Suppressor macrophage (primary cell): ENCODE data around the gene LSM3.

ENCODE experiments used
- DNase-seq, 4 experiments: peaks; one replicate each; pipeline ENCODE4 v3.0.0-alpha.2; 2020 to 2022

Gene LSM3

GRCh38 chr3:14200841-14201240, 22.2 kb downstream of the LSM3 start:
- DNase-seq: no peak

- no peak for DNase-seq
Measured at GRCh38 chr3:14201940-14202684, 23.5 kb downstream of the LSM3 start.

GRCh38 chr3:14202874-14203520, 24.4 kb downstream of the LSM3 start:
- no peak for DNase-seq

- DNase-seq: peak; percentile 64 to 82 (median 78)
Measured at GRCh38 chr3:14203521-14204079, 25.0 kb downstream of the LSM3 start.

GRCh38 chr3:14204515-14205284, 26.1 kb downstream of the LSM3 start:
- peak in 3 of 4 experiments; percentile 9 to 50 (median 25) for DNase-seq

- no peak for DNase-seq
Measured at GRCh38 chr3:14206548-14207177, 28.0 kb downstream of the LSM3 start.

GRCh38 chr3:14208168-14208567, 29.6 kb downstream of the LSM3 start:
- DNase-seq: no peak

GRCh38 chr3:14208977-14209394, 30.4 kb downstream of the LSM3 start:
- no peak for DNase-seq

- no peak for DNase-seq
Measured at GRCh38 chr3:14209581-14210289, 31.1 kb downstream of the LSM3 start.

- no peak for DNase-seq
Measured at GRCh38 chr3:14210290-14210688, 31.7 kb downstream of the LSM3 start.

- DNase-seq: no peak
Measured at GRCh38 chr3:14210843-14211594, 32.4 kb downstream of the LSM3 start.

GRCh38 chr3:14211621-14212020, 33.0 kb downstream of the LSM3 start:
- no peak for DNase-seq

GRCh38 chr3:14212032-14212431, 33.4 kb downstream of the LSM3 start:
- DNase-seq: no peak

- no peak for DNase-seq
Measured at GRCh38 chr3:14213066-14213774, 34.6 kb downstream of the LSM3 start.

GRCh38 chr3:14214764-14215163, 36.1 kb downstream of the LSM3 start:
- no peak for DNase-seq

GRCh38 chr3:14216257-14217048, 37.8 kb downstream of the LSM3 start:
- peak; percentile 26 to 82 (median 40) for DNase-seq

GRCh38 chr3:14218355-14218754, 39.7 kb downstream of the LSM3 start:
- DNase-seq: no peak

- no peak for DNase-seq
Measured at GRCh38 chr3:14220933-14221332, 42.3 kb downstream of the LSM3 start.

GRCh38 chr3:14221902-14222301, 43.3 kb downstream of the LSM3 start:
- no peak for DNase-seq

GRCh38 chr3:14222457-14222856, 43.8 kb downstream of the LSM3 start:
- DNase-seq: no peak
